MM.1S (cell line): Measurements from ENCODE around the gene AP3S1.

Experiments
- DNase-seq: peaks from one replicate; pipeline ENCODE4 v3.0.0-alpha.2; 2015
- H2AFZ ChIP-seq: fragments of 300-600 bp; sonication (generic); 2 replicates; pipeline ENCODE4 v1.6.0; 2016; ENCODE audit warnings: antibody characterized with exemption, low read length
- H3F3A ChIP-seq: fragments of 300-600 bp; sonication (generic); 2 replicates; pipeline ENCODE4 v1.6.1; 2016; ENCODE audit warnings: mild to moderate bottlenecking, antibody characterized with exemption, low read length, moderate library complexity, mixed read lengths; ENCODE audit not compliant: insufficient read depth
- H3K27ac ChIP-seq: fragments of 300-600 bp; sonication (generic); 2 replicates; pipeline ENCODE4 v1.5.1; 2016; ENCODE audit warnings: mild to moderate bottlenecking, low read length
- H3K27me3 ChIP-seq: fragments of 300-600 bp; sonication (generic); replicated peaks from 2 replicates; pipeline ENCODE4 v1.6.0; 2016; ENCODE audit warnings: low read length; ENCODE audit not compliant: insufficient read depth
- H3K36me3 ChIP-seq: fragments of 300-600 bp; sonication (generic); replicated peaks from 2 replicates; pipeline ENCODE4 v1.6.1; 2016; ENCODE audit warnings: mild to moderate bottlenecking, low read length, mixed read lengths; ENCODE audit not compliant: insufficient read depth
- H3K4me1 ChIP-seq: fragments of 300-600 bp; sonication (generic); 2 replicates; pipeline ENCODE4 v1.6.1; 2016; ENCODE audit warnings: low read length, mixed read lengths
- H3K4me2 ChIP-seq: fragments of 300-600 bp; sonication (generic); 2 replicates; pipeline ENCODE4 v1.6.0; 2016; ENCODE audit warnings: low read depth, low read length
- H3K4me3 ChIP-seq: fragments of 300-600 bp; sonication (generic); 2 replicates; pipeline ENCODE4 v1.5.1; 2016; ENCODE audit warnings: low read length, mixed read lengths
- H3K79me2 ChIP-seq: fragments of 300-600 bp; sonication (generic); 2 replicates; pipeline ENCODE4 v1.6.1; 2016; ENCODE audit warnings: mixed run types, low read length, mixed read lengths
- H3K9ac ChIP-seq: fragments of 300-600 bp; sonication (generic); 2 replicates; pipeline ENCODE4 v1.6.1; 2016; ENCODE audit warnings: low read length, mixed read lengths
- H3K9me2 ChIP-seq: fragments of 300-600 bp; sonication (generic); replicated peaks from 2 replicates; pipeline ENCODE4 v1.6.1; 2016; ENCODE audit warnings: mild to moderate bottlenecking, low read length, mixed read lengths; ENCODE audit not compliant: insufficient read depth
- H3K9me3 ChIP-seq: fragments of 300-600 bp; sonication (generic); replicated peaks from 2 replicates; pipeline ENCODE4 v1.6.1; 2016; ENCODE audit warnings: mild to moderate bottlenecking, low read length, mixed read lengths; ENCODE audit not compliant: insufficient read depth
- H4K20me1 ChIP-seq: fragments of 300-600 bp; sonication (generic); 2 replicates; pipeline ENCODE4 v1.6.1; 2016; ENCODE audit warnings: mild to moderate bottlenecking, low read length, moderate library complexity, mixed read lengths; ENCODE audit not compliant: insufficient read depth
- CTCF ChIP-seq: fragments of 300-600 bp; sonication (generic); IDR thresholded peaks from 2 replicates; pipeline ENCODE4 v1.5.1; 2016; ENCODE audit warnings: antibody characterized with exemption, low read length, mixed read lengths
- EZH2 ChIP-seq: fragments of 300-600 bp; sonication (generic); optimal IDR thresholded peaks from 2 replicates; pipeline ENCODE3; 2017; ENCODE audit warnings: low read depth, mild to moderate bottlenecking, antibody characterized with exemption, low read length, mixed read lengths
- EZH2phosphoT487 ChIP-seq: fragments of 300-600 bp; sonication (generic); IDR thresholded peaks from 2 replicates; pipeline ENCODE4 v1.6.1; 2018; ENCODE audit warnings: antibody characterized with exemption, low read length

Gene AP3S1

GRCh38 chr5:115810761-115811160 is 31.0 kb upstream of the AP3S1 start:
- Histone ChIP-seq H3K4me1 (0 out of 2 replicates have a peak, but pooled peaks cover 5% of the 10 kb centered on the region), H3K27me3 (no peaks in the 10 kb centered on the region), H3K27ac (no peak overlapping the region), H3K4me2 (no peak overlapping the region), H3K9me3 (no peaks in the 10 kb centered on the region), H3K79me2 (no peaks in the 10 kb centered on the region), H3K9me2 (no peaks in the 10 kb centered on the region), H3K4me3 (no peak overlapping the region), H2AFZ (no peak overlapping the region), H3K9ac (no peak overlapping the region), H4K20me1 (no peaks in the 10 kb centered on the region), H3K36me3 (no peaks in the 10 kb centered on the region), H3F3A (no peaks in the 10 kb centered on the region)
- DNase-seq, result no peak
- TF ChIP-seq CTCF (no peak), EZH2 (no peak), EZH2phosphoT487 (no peak)

DNA sequence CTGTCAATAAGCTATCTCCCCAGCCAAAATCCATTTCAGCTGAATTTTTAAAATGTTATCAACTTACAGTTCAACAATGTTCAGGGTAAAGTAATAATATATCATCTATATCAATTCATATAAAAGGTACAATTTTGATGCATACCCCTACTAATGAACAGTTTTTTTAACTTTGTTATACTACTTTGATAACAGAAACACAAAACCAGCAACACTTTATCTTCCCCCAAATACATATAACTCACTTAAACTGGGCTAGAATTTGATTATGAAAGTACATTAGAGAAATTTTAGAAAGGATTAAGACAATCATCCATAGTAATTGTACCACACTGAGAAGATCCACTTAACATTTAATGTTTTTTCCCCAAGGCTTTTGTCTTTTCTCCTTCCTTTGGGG is 30.3 kb upstream of the AP3S1 start:
- DNase-seq, result no peak
- Histone ChIP-seq H3K4me3 (no peak overlapping the region), H3K9ac (no peak overlapping the region), H3K27me3 (no peaks in the 10 kb centered on the region), H3F3A (no peaks in the 10 kb centered on the region), H3K36me3 (no peaks in the 10 kb centered on the region), H3K4me1 (0 out of 2 replicates have a peak, but pooled peaks cover 5% of the 10 kb centered on the region), H3K9me2 (no peaks in the 10 kb centered on the region), H3K27ac (no peak overlapping the region), H3K79me2 (no peaks in the 10 kb centered on the region), H2AFZ (no peak overlapping the region), H4K20me1 (no peaks in the 10 kb centered on the region), H3K9me3 (no peaks in the 10 kb centered on the region), H3K4me2 (no peak overlapping the region)
- no peak for TF ChIP-seq CTCF
- no peak for TF ChIP-seq EZH2
- TF ChIP-seq EZH2phosphoT487, result no peak

DNA sequence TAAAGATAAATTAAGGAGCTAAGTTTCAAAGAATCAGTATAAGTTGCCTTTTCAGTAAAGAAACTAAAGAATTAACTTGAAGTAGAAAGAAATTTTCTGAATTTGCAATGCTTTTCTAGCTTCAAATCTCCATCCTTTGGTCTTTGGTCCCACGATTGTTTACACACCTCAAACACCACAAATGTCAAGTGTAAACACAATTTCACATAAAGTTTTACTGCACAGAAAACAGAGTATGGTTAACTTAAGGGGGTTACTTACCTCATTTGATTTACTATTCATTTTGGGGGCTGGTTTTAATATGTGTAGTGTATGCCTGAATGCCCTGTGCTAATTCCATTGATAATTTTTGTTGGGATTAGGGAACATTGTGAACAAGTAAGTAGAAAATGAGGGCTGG is 29.4 kb upstream of the AP3S1 start:
- Histone ChIP-seq H3K27ac (no peak overlapping the region), H4K20me1 (no peaks in the 10 kb centered on the region), H3K9ac (no peak overlapping the region), H3K27me3 (no peaks in the 10 kb centered on the region), H2AFZ (no peak overlapping the region), H3K79me2 (no peaks in the 10 kb centered on the region), H3K36me3 (no peaks in the 10 kb centered on the region), H3K4me3 (no peak overlapping the region), H3K9me2 (no peaks in the 10 kb centered on the region), H3F3A (no peaks in the 10 kb centered on the region), H3K4me2 (no peak overlapping the region), H3K9me3 (no peaks in the 10 kb centered on the region), H3K4me1 (no peaks in the 10 kb centered on the region)
- no peak for DNase-seq
- TF ChIP-seq EZH2 (no peak), EZH2phosphoT487 (no peak), CTCF (no peak)
